Skeletal muscle tissue (tissue), 4 donors: ENCODE measurements around the gene CNTNAP3. TPM values are rescaled to one million over a fixed set of nuclear protein-coding genes. Genes with fewer than 3 reads are reported as not detected.
"Not testable (repeated sequence)": the region's sequence is repeated elsewhere in the genome, so short reads cannot be mapped to it uniquely, and the experiment has no call there.

Experiments used
- H3K27ac ChIP-seq: one replicate; pipeline ENCODE4 v1.7.0; 2013; ENCODE audit warnings: mild to moderate bottlenecking, low read depth, low read length, inconsistent platforms
- H3K27me3 ChIP-seq, 3 donors: one replicate each; pipeline ENCODE4 v1.7.0; 2013; ENCODE audit warnings: low read length in 3 of 3; ENCODE audit not compliant: control insufficient read depth in 3 of 3, insufficient read depth in 3 of 3
- H3K36me3 ChIP-seq, 3 donors: one replicate each; pipeline ENCODE4 v1.7.0; 2013; ENCODE audit warnings: low read length in 3 of 3; ENCODE audit not compliant: control insufficient read depth in 3 of 3, insufficient read depth in 3 of 3
- H3K4me1 ChIP-seq, 3 donors: one replicate each; pipeline ENCODE4 v1.7.0; 2013; ENCODE audit warnings: low read length in 3 of 3, mild to moderate bottlenecking in 3 of 3; ENCODE audit not compliant: control insufficient read depth in 3 of 3, insufficient read depth in 3 of 3
- H3K4me3 ChIP-seq, 3 donors: one replicate each; pipeline ENCODE4 v1.7.0; 2013; ENCODE audit warnings: low read length in 3 of 3
- H3K9ac ChIP-seq, 3 donors: one replicate each; pipeline ENCODE4 v1.7.0; 2013; ENCODE audit warnings: low read length in 3 of 3, mild to moderate bottlenecking in 3 of 3, moderate library complexity in 2 of 3, low read depth in 1 of 3
- H3K9me3 ChIP-seq, 3 donors: one replicate each; pipeline ENCODE4 v1.7.0; 2013; ENCODE audit warnings: low read length in 3 of 3; ENCODE audit not compliant: control insufficient read depth in 3 of 3
- total RNA-seq: library from RNA; depleted of rRNA; stranded (reverse); fragments of >200 nt; gene quantifications from one replicate; pipeline ENCODE4 v1.2.3, GENCODE V29; 2014
- donor health status: Osteomylitis.

Gene CNTNAP3
- total RNA-seq, 1 donor from 2014 or later, result 4.2 TPM

- H3K4me1 ChIP-seq, H3K27ac ChIP-seq, H3K27me3 ChIP-seq, H3K9me3 ChIP-seq, H3K9ac ChIP-seq, H3K4me3 ChIP-seq, H3K36me3 ChIP-seq: not testable (repeated sequence)
Measured at GRCh38 chr9:39078621-39079256, 209.2 kb downstream of the CNTNAP3 start.

- H3K27me3 ChIP-seq, H3K27ac ChIP-seq, H3K36me3 ChIP-seq, H3K9ac ChIP-seq, H3K9me3 ChIP-seq, H3K4me1 ChIP-seq, H3K4me3 ChIP-seq: not testable (repeated sequence)
Measured at GRCh38 chr9:39073537-39073936, 214.4 kb downstream of the CNTNAP3 start.

- H3K27me3 ChIP-seq, H3K27ac ChIP-seq, H3K4me3 ChIP-seq, H3K9ac ChIP-seq, H3K9me3 ChIP-seq, H3K4me1 ChIP-seq, H3K36me3 ChIP-seq: not testable (repeated sequence)
Measured at GRCh38 chr9:39067683-39068082, 220.3 kb downstream of the CNTNAP3 start.

- H3K9ac ChIP-seq, H3K27me3 ChIP-seq, H3K4me1 ChIP-seq, H3K27ac ChIP-seq, H3K4me3 ChIP-seq, H3K36me3 ChIP-seq, H3K9me3 ChIP-seq: not testable (repeated sequence)
Measured at GRCh38 chr9:39062966-39063365, 225.0 kb downstream of the CNTNAP3 start.

- H3K27ac ChIP-seq, H3K36me3 ChIP-seq, H3K27me3 ChIP-seq, H3K4me3 ChIP-seq, H3K9me3 ChIP-seq, H3K9ac ChIP-seq, H3K4me1 ChIP-seq: not testable (repeated sequence)
Measured at GRCh38 chr9:39054453-39054852, 233.5 kb downstream of the CNTNAP3 start.

GRCh38 chr9:39046833-39047232 lies 241.1 kb downstream of the CNTNAP3 start:
- H3K27me3 ChIP-seq, H3K4me1 ChIP-seq, H3K9me3 ChIP-seq, H3K36me3 ChIP-seq, H3K27ac ChIP-seq, H3K9ac ChIP-seq, H3K4me3 ChIP-seq: not testable (repeated sequence)

- not testable (repeated sequence) for H3K9me3 ChIP-seq, H3K36me3 ChIP-seq, H3K27me3 ChIP-seq, H3K9ac ChIP-seq, H3K27ac ChIP-seq, H3K4me3 ChIP-seq, H3K4me1 ChIP-seq
Measured at GRCh38 chr9:39042352-39042803, 245.6 kb downstream of the CNTNAP3 start.

- H3K4me3 ChIP-seq, H3K27me3 ChIP-seq, H3K9ac ChIP-seq, H3K4me1 ChIP-seq, H3K36me3 ChIP-seq, H3K27ac ChIP-seq, H3K9me3 ChIP-seq: not testable (repeated sequence)
Measured at GRCh38 chr9:39041774-39042173, 246.2 kb downstream of the CNTNAP3 start.

- not testable (repeated sequence) for H3K36me3 ChIP-seq, H3K27me3 ChIP-seq, H3K4me3 ChIP-seq, H3K27ac ChIP-seq, H3K9me3 ChIP-seq, H3K4me1 ChIP-seq, H3K9ac ChIP-seq
Measured at GRCh38 chr9:39039148-39039547, 248.8 kb downstream of the CNTNAP3 start.

- not testable (repeated sequence) for H3K27ac ChIP-seq, H3K27me3 ChIP-seq, H3K4me1 ChIP-seq, H3K9ac ChIP-seq, H3K4me3 ChIP-seq, H3K36me3 ChIP-seq, H3K9me3 ChIP-seq
Measured at GRCh38 chr9:39038221-39038620, 249.7 kb downstream of the CNTNAP3 start.

- H3K4me3 ChIP-seq, H3K9ac ChIP-seq, H3K4me1 ChIP-seq, H3K27ac ChIP-seq, H3K36me3 ChIP-seq, H3K9me3 ChIP-seq, H3K27me3 ChIP-seq: not testable (repeated sequence)
Measured at GRCh38 chr9:39033849-39034248, 254.1 kb downstream of the CNTNAP3 start.
